NCI-H187 (cell line): ENCODE data around the gene F10.
A peak's percentile ranks its signal among the peaks of the same experiment; 100 is the strongest.
"Not testable (repeated sequence)": the region's sequence is repeated elsewhere in the genome, so short reads cannot be mapped to it uniquely, and the experiment has no call there.

Experiments
- DNase-seq, 2 experiments: peaks; one replicate each; lab custom pipeline; 2025; lab: John Stamatoyannopoulos, UW

Gene F10

GRCh38 chr13:113152984-113153809 is 30.6 kb downstream of the F10 start:
- DNase-seq: no peak

GRCh38 chr13:113153810-113154748 is 31.5 kb downstream of the F10 start:
- DNase-seq: peak; percentile 48 to 68

- no peak for DNase-seq
Measured at GRCh38 chr13:113155201-113155600, 32.6 kb downstream of the F10 start.

- DNase-seq: no peak
Measured at GRCh38 chr13:113155982-113156655, 33.5 kb downstream of the F10 start.

GRCh38 chr13:113157206-113157928 is 34.8 kb downstream of the F10 start:
- no peak for DNase-seq

GRCh38 chr13:113157929-113158747 is 35.5 kb downstream of the F10 start, which contains the start of gene PROZ:
PROZ (plus strand) TSS chr13:113158648; CDS start chr13:113158661, 13 bp downstream.
- no peak for DNase-seq

- DNase-seq: no peak
Measured at GRCh38 chr13:113158946-113159345, 36.3 kb downstream of the F10 start.

- DNase-seq: no peak
Measured at GRCh38 chr13:113159701-113160100, 37.1 kb downstream of the F10 start.

- DNase-seq: no peak
Measured at GRCh38 chr13:113160983-113161382, 38.4 kb downstream of the F10 start.

GRCh38 chr13:113161433-113161832 is 38.8 kb downstream of the F10 start:
- no peak for DNase-seq

- not testable (repeated sequence) for DNase-seq
Measured at GRCh38 chr13:113161975-113162374, 39.4 kb downstream of the F10 start.

- DNase-seq: no peak
Measured at GRCh38 chr13:113162783-113163685, 40.4 kb downstream of the F10 start.

GRCh38 chr13:113164492-113164891 is 41.9 kb downstream of the F10 start:
- DNase-seq: no peak

- DNase-seq: no peak
Measured at GRCh38 chr13:113166266-113166665, 43.7 kb downstream of the F10 start.

GRCh38 chr13:113166681-113167080 is 44.1 kb downstream of the F10 start:
- DNase-seq: no peak

GRCh38 chr13:113167155-113167554 is 44.6 kb downstream of the F10 start:
- DNase-seq: no peak

- DNase-seq: no peak
Measured at GRCh38 chr13:113167575-113167974, 45.0 kb downstream of the F10 start.

- no peak for DNase-seq
Measured at GRCh38 chr13:113168211-113168610, 45.6 kb downstream of the F10 start.
